RWPE2 (cell line): ENCODE data around the gene ATRN.

Experiments used
- ATAC-seq: fragments of 200-7000 bp; cut with Tn5 transposase; 3 replicates; pipeline ENCODE4 v1.9.1; 2021; ENCODE audit warnings: low read depth
- DNase-seq: peaks from one replicate; pipeline ENCODE4 v3.0.0-alpha.2; 2020; ENCODE audit warnings: low spot score
- H3K27ac ChIP-seq: fragments of 450-650 bp; 2 replicates; pipeline ENCODE4 v1.5.1; 2017; ENCODE audit warnings: mild to moderate bottlenecking; ENCODE audit not compliant: poor library complexity, severe bottlenecking
- H3K27me3 ChIP-seq: fragments of 250-450 bp; sonication (Bioruptor Pico); 2 replicates; pipeline ENCODE4 v1.5.1; 2021; ENCODE audit warnings: mild to moderate bottlenecking, moderate library complexity; ENCODE audit not compliant: insufficient read depth, poor library complexity, severe bottlenecking
- H3K36me3 ChIP-seq: fragments of 250-450 bp; sonication (Bioruptor Pico); 2 replicates; pipeline ENCODE4 v1.5.1; 2020; ENCODE audit warnings: low read depth, mild to moderate bottlenecking, moderate library complexity
- H3K4me1 ChIP-seq: fragments of 250-450 bp; sonication (Bioruptor Pico); 2 replicates; pipeline ENCODE4 v1.5.1; 2021; ENCODE audit warnings: mild to moderate bottlenecking, moderate library complexity; ENCODE audit not compliant: insufficient read depth, poor library complexity, severe bottlenecking
- H3K4me3 ChIP-seq: fragments of 250-450 bp; sonication (Bioruptor Pico); 2 replicates; pipeline ENCODE4 v1.5.1; 2021; ENCODE audit warnings: mild to moderate bottlenecking, moderate library complexity; ENCODE audit not compliant: severe bottlenecking
- H3K9me3 ChIP-seq: fragments of 250-450 bp; sonication (Bioruptor Pico); 2 replicates; pipeline ENCODE4 v1.5.1; 2021; ENCODE audit warnings: mild to moderate bottlenecking, moderate library complexity; ENCODE audit not compliant: severe bottlenecking
- CTCF ChIP-seq: fragments of 450-650 bp; IDR thresholded peaks from one replicate; pipeline ENCODE4 v1.5.1; 2017; ENCODE audit warnings: mild to moderate bottlenecking, moderate library complexity; ENCODE audit not compliant: poor library complexity, severe bottlenecking

Gene ATRN

GRCh38 chr20:3454831-3455230, 16.0 kb upstream of the ATRN start:
- H3K36me3 ChIP-seq, result no peaks in the 10 kb centered on the region
- ATAC-seq (no peak), DNase-seq (no peak)
- no peak overlapping the region for H3K4me3 ChIP-seq
- TF ChIP-seq CTCF, result no peak
- no peak overlapping the region for H3K27ac ChIP-seq
- no peaks in the 10 kb centered on the region for H3K27me3 ChIP-seq
- no peaks in the 10 kb centered on the region for H3K9me3 ChIP-seq
- H3K4me1 ChIP-seq, result no peaks in the 10 kb centered on the region

GRCh38 chr20:3456648-3457047, 14.2 kb upstream of the ATRN start:
- no peak for TF ChIP-seq CTCF
- H3K27me3 ChIP-seq, result no peaks in the 10 kb centered on the region
- no peak overlapping the region for H3K4me3 ChIP-seq
- no peaks in the 10 kb centered on the region for H3K9me3 ChIP-seq
- H3K36me3 ChIP-seq, result no peaks in the 10 kb centered on the region
- ATAC-seq, result no peak
- no peak for DNase-seq
- no peak overlapping the region for H3K27ac ChIP-seq
- H3K4me1 ChIP-seq, result no peaks in the 10 kb centered on the region

- no peaks in the 10 kb centered on the region for H3K27me3 ChIP-seq
- H3K36me3 ChIP-seq, result no peaks in the 10 kb centered on the region
- no peaks in the 10 kb centered on the region for H3K4me1 ChIP-seq
- H3K27ac ChIP-seq, result no peak overlapping the region
- no peak overlapping the region for H3K4me3 ChIP-seq
- DNase-seq (no peak), ATAC-seq (no peak)
- TF ChIP-seq CTCF, result no peak
- H3K9me3 ChIP-seq, result no peaks in the 10 kb centered on the region
Observed at GRCh38 chr20:3459881-3460307, 10.9 kb upstream of the ATRN start.

- no peak for TF ChIP-seq CTCF
- ATAC-seq (no peak), DNase-seq (no peak)
- Histone ChIP-seq H3K27me3 (no peaks in the 10 kb centered on the region), H3K4me3 (no peak overlapping the region), H3K27ac (no peak overlapping the region), H3K9me3 (no peaks in the 10 kb centered on the region), H3K36me3 (no peaks in the 10 kb centered on the region), H3K4me1 (no peaks in the 10 kb centered on the region)
Observed at GRCh38 chr20:3461211-3461771, 9.5 kb upstream of the ATRN start.

- TF ChIP-seq CTCF, result no peak
- H3K4me1 ChIP-seq, result no peaks in the 10 kb centered on the region
- ATAC-seq (no peak), DNase-seq (no peak)
- no peak overlapping the region for H3K27ac ChIP-seq
- no peak overlapping the region for H3K4me3 ChIP-seq
- H3K36me3 ChIP-seq, result no peaks in the 10 kb centered on the region
- no peaks in the 10 kb centered on the region for H3K9me3 ChIP-seq
- no peaks in the 10 kb centered on the region for H3K27me3 ChIP-seq
Observed at GRCh38 chr20:3461911-3462677, 8.7 kb upstream of the ATRN start.
